OCI-LY7 (cell line): ENCODE results near the gene SLC17A7. TPM values are rescaled to one million over a fixed set of nuclear protein-coding genes. Genes with fewer than 3 reads are reported as not detected.

Experiments used
- BruUV-seq: library from RNA; stranded (reverse); fragments of 400-500 nt; replicated peaks from 2 replicates; lab custom pipeline; 2021; lab: Mats Ljungman, UMichigan
- CTCF ChIA-PET: fragments of 300-600 bp; sonication (Branson Sonifier 250); formaldehyde crosslinking; loops from one replicate; lab custom pipeline; 2022; ENCODE audit warnings: antibody characterized with exemption; ENCODE audit not compliant: unreplicated experiment; lab: Charles Lee
- POLR2A ChIA-PET: fragments of 300-600 bp; sonication (Branson Sonifier 250); formaldehyde crosslinking; loops from one replicate; lab custom pipeline; 2022; ENCODE audit warnings: antibody characterized with exemption; lab: Charles Lee
- DNase-seq: peaks from one replicate; pipeline ENCODE4 v3.0.0-alpha.2; 2015; ENCODE audit warnings: low spot score
- H2AFZ ChIP-seq: fragments of 200-600 bp; sonication (generic), shearing (Covaris generic); 2 replicates; pipeline ENCODE4 v1.6.1; 2014; ENCODE audit warnings: mild to moderate bottlenecking, antibody characterized with exemption, low read length, moderate library complexity
- H3K27ac ChIP-seq: fragments of 200-600 bp; sonication (generic); 2 replicates; pipeline ENCODE4 v1.5.1; 2014; ENCODE audit warnings: mixed run types, low read depth, mild to moderate bottlenecking, moderate library complexity, low read length, inconsistent platforms; ENCODE audit not compliant: poor library complexity, severe bottlenecking
- H3K36me3 ChIP-seq: fragments of 200-600 bp; sonication (generic); 2 replicates; pipeline ENCODE4 v1.6.1; 2014; ENCODE audit warnings: mild to moderate bottlenecking, antibody characterized with exemption, low read length, moderate library complexity, mixed read lengths; ENCODE audit not compliant: insufficient read depth
- H3K4me1 ChIP-seq: fragments of 200-600 bp; sonication (generic); 2 replicates; pipeline ENCODE4 v1.5.1; 2014; ENCODE audit warnings: mild to moderate bottlenecking, low read length; ENCODE audit not compliant: insufficient read depth, poor library complexity, severe bottlenecking
- H3K4me2 ChIP-seq: fragments of 200-600 bp; sonication (generic); 2 replicates; pipeline ENCODE4 v1.6.1; 2014; ENCODE audit warnings: mild to moderate bottlenecking, low read length
- H3K4me3 ChIP-seq: fragments of 200-600 bp; sonication (generic); 2 replicates; pipeline ENCODE4 v1.5.1; 2014; ENCODE audit warnings: mild to moderate bottlenecking, low read depth, low read length; ENCODE audit not compliant: poor library complexity, severe bottlenecking
- H3K79me2 ChIP-seq: fragments of 200-600 bp; sonication (generic); 2 replicates; pipeline ENCODE4 v1.6.1; 2016; ENCODE audit warnings: low read depth, mild to moderate bottlenecking, low read length, moderate library complexity, mixed read lengths; ENCODE audit not compliant: insufficient read depth
- H3K9me2 ChIP-seq: fragments of 200-600 bp; sonication (generic); 2 replicates; pipeline ENCODE4 v1.6.1; 2016; ENCODE audit warnings: mild to moderate bottlenecking, low read length, mixed read lengths; ENCODE audit not compliant: insufficient read depth
- H3K9me3 ChIP-seq: fragments of 200-600 bp; sonication (generic); 2 replicates; pipeline ENCODE4 v1.6.1; 2014; ENCODE audit warnings: mild to moderate bottlenecking, mixed run types, low read length, mixed read lengths
- H4K20me1 ChIP-seq: fragments of 200-600 bp; sonication (generic); 2 replicates; pipeline ENCODE4 v1.6.1; 2014; ENCODE audit warnings: mild to moderate bottlenecking, antibody characterized with exemption, low read length, moderate library complexity, mixed read lengths; ENCODE audit not compliant: insufficient read depth
- EZH2phosphoT487 ChIP-seq: fragments of 200-600 bp; sonication (generic); IDR thresholded peaks from 2 replicates; pipeline ENCODE4 v1.6.1; 2018; ENCODE audit warnings: low read depth, borderline replicate concordance, mild to moderate bottlenecking, mixed run types, antibody characterized with exemption, low read length, moderate library complexity, mixed read lengths
- intact Hi-C: fragments of 100-400 bp; cut with micrococcal nuclease; formaldehyde crosslinking; loops from one replicate; pipeline ENCODE4 v1.10.0; 2022; ENCODE audit not compliant: unreplicated experiment
- total RNA-seq, 2 experiments: library from RNA; depleted of rRNA in 1 of 2; stranded (reverse); fragments of >200 nt in 1 of 2; shearing (Covaris generic) in 1 of 2; gene quantifications; 2 replicates each; pipeline ENCODE4 v1.2.3, GENCODE V29; 2014 to 2022
- TF ChIP-seq, protein P1 (sequence below): fragments of 200-600 bp; sonication (generic); conservative IDR thresholded peaks from 2 replicates; pipeline ENCODE4 v1.5.1; 2014; ENCODE audit warnings: mild to moderate bottlenecking, antibody characterized with exemption, low read length, moderate library complexity, mixed read lengths

SLC17A7 gene
- total RNA-seq, 2 experiments from 2014 or later = 1.3 TPM

GRCh38 chr19:49489601-49490167 is 48.4 kb upstream of the SLC17A7 start:
- CTCF ChIA-PET = no interaction called here
- Histone ChIP-seq H3K36me3 (peaks cover 61% of the 10 kb centered on the region), H3K9me2 (no peaks in the 10 kb centered on the region), H3K9me3 (no peaks in the 10 kb centered on the region), H3K27ac (peak overlapping the region; percentile 94), H2AFZ (no peak overlapping the region), H3K79me2 (peaks cover 34% of the 10 kb centered on the region), H4K20me1 (peaks cover 12% of the 10 kb centered on the region; the same call in 1 of the 2 replicates), H3K4me1 (peaks cover 49% of the 10 kb centered on the region), H3K4me3 (peak overlapping the region; percentile 95), H3K4me2 (peak overlapping the region; percentile 80)
- BruUV-seq = no TSS peak
- TF ChIP-seq, protein P1, sequence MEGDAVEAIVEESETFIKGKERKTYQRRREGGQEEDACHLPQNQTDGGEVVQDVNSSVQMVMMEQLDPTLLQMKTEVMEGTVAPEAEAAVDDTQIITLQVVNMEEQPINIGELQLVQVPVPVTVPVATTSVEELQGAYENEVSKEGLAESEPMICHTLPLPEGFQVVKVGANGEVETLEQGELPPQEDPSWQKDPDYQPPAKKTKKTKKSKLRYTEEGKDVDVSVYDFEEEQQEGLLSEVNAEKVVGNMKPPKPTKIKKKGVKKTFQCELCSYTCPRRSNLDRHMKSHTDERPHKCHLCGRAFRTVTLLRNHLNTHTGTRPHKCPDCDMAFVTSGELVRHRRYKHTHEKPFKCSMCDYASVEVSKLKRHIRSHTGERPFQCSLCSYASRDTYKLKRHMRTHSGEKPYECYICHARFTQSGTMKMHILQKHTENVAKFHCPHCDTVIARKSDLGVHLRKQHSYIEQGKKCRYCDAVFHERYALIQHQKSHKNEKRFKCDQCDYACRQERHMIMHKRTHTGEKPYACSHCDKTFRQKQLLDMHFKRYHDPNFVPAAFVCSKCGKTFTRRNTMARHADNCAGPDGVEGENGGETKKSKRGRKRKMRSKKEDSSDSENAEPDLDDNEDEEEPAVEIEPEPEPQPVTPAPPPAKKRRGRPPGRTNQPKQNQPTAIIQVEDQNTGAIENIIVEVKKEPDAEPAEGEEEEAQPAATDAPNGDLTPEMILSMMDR = peak; percentile 78
- TF ChIP-seq EZH2phosphoT487 = no peak
- DNase-seq = peak; percentile 78
- intact Hi-C loops = loop anchor here (5.0 to 10.0 kb wide), 3 partner anchors 37 to 855 kb away; partner anchors contain the start of genes ALDH16A1, AP2A1, DBP and PIH1D1
- POLR2A ChIA-PET = interaction anchor here (1.1 kb wide), 1 partner anchor 16 kb away, joined by 4 read pairs; the partner anchor contains the start of gene FLT3LG

DNA sequence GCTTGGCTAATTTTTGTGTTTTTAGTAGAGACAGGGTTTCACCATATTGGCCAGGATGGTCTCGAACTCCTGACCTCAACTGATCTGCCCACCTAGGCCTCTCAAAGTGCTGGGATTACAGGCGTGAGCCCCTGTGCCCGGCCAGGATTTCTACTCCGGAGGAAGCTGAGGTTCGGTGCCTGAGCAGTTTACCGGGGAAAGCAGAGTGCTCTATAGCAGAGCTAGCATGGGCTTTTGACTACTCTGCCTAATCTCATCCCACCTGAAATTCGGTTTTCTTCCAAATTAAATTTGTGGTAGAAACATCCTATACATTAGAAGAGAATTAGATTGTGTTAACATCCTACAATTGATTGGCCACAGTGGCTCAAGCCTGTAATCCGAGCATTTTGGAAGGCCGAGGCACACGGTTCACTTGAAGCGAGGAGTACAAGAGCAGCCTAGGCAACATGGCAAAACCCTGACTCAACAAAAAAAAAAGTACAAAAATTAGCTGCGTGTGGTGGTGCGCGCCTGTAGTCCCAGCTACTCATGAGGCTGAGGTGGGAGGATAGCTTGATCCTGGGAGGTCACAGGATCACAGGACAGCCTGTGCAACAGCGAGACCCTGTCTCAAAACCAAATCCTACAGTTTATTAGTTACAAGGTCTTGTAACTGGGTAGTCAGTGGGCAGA is 47.7 kb upstream of the SLC17A7 start:
- BruUV-seq = no TSS peak
- H3K9me3 ChIP-seq = no peaks in the 10 kb centered on the region
- H3K4me1 ChIP-seq = peaks cover 42% of the 10 kb centered on the region
- no peaks in the 10 kb centered on the region for H3K9me2 ChIP-seq
- ChIA-PET POLR2A (interaction anchor here (0.6 to 1.1 kb wide), 2 partner anchors 16 to 214 kb away, joined by 4 to 5 read pairs; partner anchors contain the start of gene FLT3LG), CTCF (no interaction called here)
- H3K36me3 ChIP-seq = peaks cover 61% of the 10 kb centered on the region
- intact Hi-C loops = loop anchor here (5.0 kb wide), 1 partner anchor 37 kb away; the partner anchor contains the start of genes ALDH16A1 and PIH1D1
- H2AFZ ChIP-seq = no peak overlapping the region
- no peak for DNase-seq
- H3K79me2 ChIP-seq = peaks cover 34% of the 10 kb centered on the region
- H3K4me2 ChIP-seq = peak overlapping the region; percentile 80
- H3K4me3 ChIP-seq = peak overlapping the region; percentile 95
- peak overlapping the region; percentile 94 for H3K27ac ChIP-seq
- TF ChIP-seq, protein P1 = no peak
- TF ChIP-seq EZH2phosphoT487 = no peak
- H4K20me1 ChIP-seq = peaks cover 12% of the 10 kb centered on the region; the same call in 1 of the 2 replicates
